Measurements from ENCODE around the gene TRRAP. TPM values are rescaled to one million over a fixed set of nuclear protein-coding genes. Genes with fewer than 3 reads are reported as not detected.

The TRRAP gene
- total RNA-seq, 3 donors from 2014 or later = 36.2 to 47.8 (median 44.5) TPM

DNA sequence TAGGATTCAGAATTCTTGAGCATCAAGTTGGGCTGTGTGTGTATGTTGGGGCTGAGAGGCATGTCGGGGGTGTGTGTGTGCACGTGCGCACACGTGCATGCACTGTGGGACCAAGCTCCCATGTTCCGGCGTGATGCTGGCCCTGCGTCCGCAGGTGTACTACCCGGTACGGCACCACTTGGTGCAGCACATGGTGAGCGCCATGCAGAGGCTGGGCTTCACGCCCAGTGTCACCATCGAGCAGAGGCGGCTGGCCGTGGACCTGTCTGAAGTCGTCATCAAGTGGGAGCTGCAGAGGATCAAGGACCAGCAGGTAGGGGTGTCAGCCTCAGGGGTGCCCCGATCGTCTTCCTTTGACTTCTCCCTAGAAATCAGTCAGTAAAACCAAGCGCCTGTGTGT, 77.7 kb downstream of the TRRAP start:
- H3K4me3 ChIP-seq = no peak overlapping the region
- no peak for DNase-seq
- intact Hi-C loops (cut with DNase I, micrococcal nuclease) = no loop called here
- TF ChIP-seq, protein P1, sequence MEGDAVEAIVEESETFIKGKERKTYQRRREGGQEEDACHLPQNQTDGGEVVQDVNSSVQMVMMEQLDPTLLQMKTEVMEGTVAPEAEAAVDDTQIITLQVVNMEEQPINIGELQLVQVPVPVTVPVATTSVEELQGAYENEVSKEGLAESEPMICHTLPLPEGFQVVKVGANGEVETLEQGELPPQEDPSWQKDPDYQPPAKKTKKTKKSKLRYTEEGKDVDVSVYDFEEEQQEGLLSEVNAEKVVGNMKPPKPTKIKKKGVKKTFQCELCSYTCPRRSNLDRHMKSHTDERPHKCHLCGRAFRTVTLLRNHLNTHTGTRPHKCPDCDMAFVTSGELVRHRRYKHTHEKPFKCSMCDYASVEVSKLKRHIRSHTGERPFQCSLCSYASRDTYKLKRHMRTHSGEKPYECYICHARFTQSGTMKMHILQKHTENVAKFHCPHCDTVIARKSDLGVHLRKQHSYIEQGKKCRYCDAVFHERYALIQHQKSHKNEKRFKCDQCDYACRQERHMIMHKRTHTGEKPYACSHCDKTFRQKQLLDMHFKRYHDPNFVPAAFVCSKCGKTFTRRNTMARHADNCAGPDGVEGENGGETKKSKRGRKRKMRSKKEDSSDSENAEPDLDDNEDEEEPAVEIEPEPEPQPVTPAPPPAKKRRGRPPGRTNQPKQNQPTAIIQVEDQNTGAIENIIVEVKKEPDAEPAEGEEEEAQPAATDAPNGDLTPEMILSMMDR (IDR thresholded peaks at IDR 0.05) = no peak
- no peaks in the 10 kb centered on the region for H3K9me3 ChIP-seq
- no peaks in the 10 kb centered on the region for H3K4me1 ChIP-seq (ENCODE audit: low read depth)
- no peak for ATAC-seq
- peaks cover 30% of the 10 kb centered on the region for H3K36me3 ChIP-seq (ENCODE audit: low read depth)

DNA sequence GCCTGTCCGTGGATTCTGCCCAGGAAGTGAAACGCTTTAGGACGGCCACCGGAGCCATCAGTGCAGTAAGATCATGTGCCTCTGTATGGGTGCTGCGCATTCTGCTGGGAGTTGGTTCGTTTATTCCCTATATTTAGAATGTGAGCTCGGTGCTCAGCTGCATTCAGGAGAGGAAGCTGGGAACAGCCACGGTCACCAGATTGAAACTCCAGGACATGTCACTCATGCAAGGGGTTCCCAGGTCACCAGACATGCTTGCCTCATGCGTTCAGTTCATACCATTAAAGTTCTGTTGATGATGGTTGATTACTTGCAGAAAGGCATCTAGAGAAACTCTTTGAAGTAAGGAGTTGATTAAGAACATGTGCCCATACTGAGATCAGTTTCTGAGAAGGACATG, 78.1 kb downstream of the TRRAP start:
- ATAC-seq (no peak), DNase-seq (no peak)
- intact Hi-C loops (cut with DNase I, micrococcal nuclease) = no loop called here
- TF ChIP-seq, protein P1 (IDR thresholded peaks at IDR 0.05) = no peak
- Histone ChIP-seq H3K9me3 (no peaks in the 10 kb centered on the region), H3K36me3 (ENCODE audit: low read depth) (peaks cover 34% of the 10 kb centered on the region), H3K4me1 (ENCODE audit: low read depth) (no peaks in the 10 kb centered on the region), H3K4me3 (no peak overlapping the region)

DNA sequence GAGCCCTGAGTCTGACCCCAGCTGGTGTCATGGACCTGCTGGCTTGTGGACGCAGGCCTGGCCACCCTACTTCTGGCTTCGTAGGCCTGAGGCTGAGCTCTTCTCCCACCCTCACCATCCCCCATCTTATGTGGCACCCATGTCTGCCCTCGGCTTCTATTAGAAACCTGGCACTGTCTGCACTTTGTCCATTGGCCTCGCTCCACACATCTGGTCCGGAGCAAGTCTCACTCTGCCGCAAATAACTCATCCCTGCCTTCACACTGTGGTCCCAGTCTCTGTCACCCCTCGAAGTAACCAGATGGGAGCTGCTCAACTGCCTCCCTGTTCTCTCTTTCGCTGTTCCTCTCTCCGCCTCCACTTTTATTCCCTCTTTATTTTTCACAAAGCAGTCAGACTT, 78.6 kb downstream of the TRRAP start:
- Histone ChIP-seq H3K36me3 (ENCODE audit: low read depth) (peaks cover 39% of the 10 kb centered on the region), H3K9me3 (no peaks in the 10 kb centered on the region), H3K4me1 (ENCODE audit: low read depth) (no peaks in the 10 kb centered on the region), H3K4me3 (no peak overlapping the region)
- TF ChIP-seq, protein P1 (IDR thresholded peaks at IDR 0.05) = no peak
- DNase-seq = no peak
- intact Hi-C loops (cut with DNase I, micrococcal nuclease) = no loop called here
- no peak for ATAC-seq

DNA sequence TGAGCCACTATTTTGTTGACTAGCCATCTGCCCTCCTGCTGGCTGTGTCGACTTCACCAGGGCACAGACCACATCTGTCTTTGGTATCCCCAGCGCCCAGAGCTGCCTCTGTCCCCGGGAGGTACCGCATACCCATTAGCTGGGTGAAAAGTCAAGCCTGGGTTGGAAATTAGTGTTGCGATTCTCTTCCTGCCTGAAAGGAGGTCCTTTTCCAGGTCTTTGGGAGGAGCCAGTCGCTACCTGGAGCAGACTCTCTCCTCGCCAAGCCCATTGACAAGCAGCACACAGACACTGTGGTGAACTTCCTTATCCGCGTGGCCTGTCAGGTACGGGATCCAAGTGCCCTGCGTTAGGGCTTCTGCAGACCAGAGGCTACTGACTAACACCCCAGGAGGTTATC, 79.4 kb downstream of the TRRAP start:
- TF ChIP-seq, protein P1 (IDR thresholded peaks at IDR 0.05) = no peak
- no peak for DNase-seq
- Histone ChIP-seq H3K4me1 (ENCODE audit: low read depth) (no peaks in the 10 kb centered on the region), H3K4me3 (no peak overlapping the region), H3K36me3 (ENCODE audit: low read depth) (peaks cover 39% of the 10 kb centered on the region), H3K9me3 (no peaks in the 10 kb centered on the region)
- no peak for ATAC-seq
- intact Hi-C loops (cut with DNase I, micrococcal nuclease) = no loop called here

DNA sequence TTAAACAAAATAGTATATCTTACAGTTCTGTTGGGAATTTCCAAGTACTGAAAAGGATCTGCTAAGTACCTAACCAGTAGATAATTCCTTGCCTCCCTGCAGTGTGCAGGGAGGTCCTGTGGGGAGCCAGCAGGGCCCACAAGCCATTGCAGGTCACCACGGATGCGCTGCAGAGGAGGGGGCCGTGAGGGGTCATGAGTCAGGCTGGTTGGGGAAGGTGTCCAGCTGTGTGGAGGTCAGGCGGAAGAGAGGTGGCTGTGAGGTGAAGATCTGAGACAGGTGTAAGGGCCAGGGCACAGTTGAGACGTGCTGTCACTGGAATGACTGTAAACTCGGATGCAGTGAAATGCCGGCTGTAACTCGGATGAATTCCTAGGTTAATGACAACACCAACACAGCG, 80.6 kb downstream of the TRRAP start:
- no peaks in the 10 kb centered on the region for H3K4me1 ChIP-seq (ENCODE audit: low read depth)
- ATAC-seq (no peak), DNase-seq (no peak)
- no peak overlapping the region for H3K4me3 ChIP-seq
- H3K36me3 ChIP-seq (ENCODE audit: low read depth) = peaks cover 31% of the 10 kb centered on the region
- intact Hi-C loops (cut with DNase I, micrococcal nuclease) = no loop called here
- TF ChIP-seq, protein P1 (IDR thresholded peaks at IDR 0.05) = no peak
- no peaks in the 10 kb centered on the region for H3K9me3 ChIP-seq

DNA sequence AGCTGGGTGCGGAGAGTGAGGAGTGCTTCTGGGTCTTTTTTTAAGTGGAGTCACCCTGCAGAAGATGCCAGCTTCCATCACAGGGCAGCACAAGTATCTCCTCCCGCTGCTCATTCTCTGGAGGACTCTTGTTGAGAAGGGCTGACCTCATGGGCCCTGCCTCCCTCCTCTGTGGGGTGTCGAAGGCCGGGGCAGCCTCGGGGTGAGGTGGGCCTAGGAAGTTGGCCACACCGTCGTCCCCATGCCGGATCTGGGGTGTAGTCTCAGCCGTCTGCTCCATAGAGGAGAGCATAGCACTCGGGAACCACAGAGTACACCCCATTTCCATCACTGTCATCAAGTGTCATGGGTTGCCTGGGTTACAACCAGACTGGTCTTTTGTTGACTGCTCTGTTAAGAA, 85.0 kb downstream of the TRRAP start:
- ATAC-seq (no peak), DNase-seq (no peak)
- Histone ChIP-seq H3K9me3 (no peaks in the 10 kb centered on the region), H3K4me3 (no peak overlapping the region), H3K36me3 (ENCODE audit: low read depth) (peaks cover 34% of the 10 kb centered on the region), H3K4me1 (ENCODE audit: low read depth) (no peaks in the 10 kb centered on the region)
- TF ChIP-seq, protein P1 (IDR thresholded peaks at IDR 0.05) = no peak
- intact Hi-C loops (cut with DNase I, micrococcal nuclease) = no loop called here
